Measurements from ENCODE around the gene TGM2.
A peak's percentile ranks its signal among the peaks of the same experiment; 100 is the strongest.

Gene TGM2

DNA sequence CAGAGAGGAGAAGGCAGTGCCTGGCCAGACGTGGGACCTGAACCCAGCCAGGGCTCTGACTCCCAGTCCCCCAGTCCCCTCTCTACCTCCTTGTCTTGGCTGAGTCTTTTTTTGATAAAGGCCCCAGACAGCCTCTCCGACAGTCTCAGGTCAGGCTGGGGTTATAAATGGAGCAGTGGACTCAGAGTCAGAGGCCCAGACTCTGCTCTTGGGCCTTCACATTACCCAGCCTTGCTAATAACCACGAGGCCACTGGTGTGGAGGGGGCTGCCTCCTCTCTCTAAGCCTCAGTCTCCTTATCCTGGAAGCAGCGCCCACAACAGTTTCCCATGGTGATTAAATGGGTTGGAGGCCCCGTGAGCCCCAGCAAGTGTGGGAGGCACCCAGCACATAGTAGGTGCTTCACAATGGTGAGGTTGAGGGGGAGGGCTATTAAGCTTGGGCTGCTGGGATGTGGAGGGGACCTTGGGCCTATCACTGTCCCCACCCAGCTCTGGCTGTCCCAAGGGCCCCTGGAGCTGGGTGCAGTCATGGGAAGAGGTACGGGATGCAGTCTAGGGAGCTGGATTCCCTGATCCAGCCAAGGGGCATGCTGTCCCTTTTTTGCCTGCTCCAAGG is 35.7 kb downstream of the TGM2 start:
- DNase-seq = no peak

- no peak for DNase-seq
Measured at GRCh38 chr20:38128691-38129090, 36.4 kb downstream of the TGM2 start.

DNA sequence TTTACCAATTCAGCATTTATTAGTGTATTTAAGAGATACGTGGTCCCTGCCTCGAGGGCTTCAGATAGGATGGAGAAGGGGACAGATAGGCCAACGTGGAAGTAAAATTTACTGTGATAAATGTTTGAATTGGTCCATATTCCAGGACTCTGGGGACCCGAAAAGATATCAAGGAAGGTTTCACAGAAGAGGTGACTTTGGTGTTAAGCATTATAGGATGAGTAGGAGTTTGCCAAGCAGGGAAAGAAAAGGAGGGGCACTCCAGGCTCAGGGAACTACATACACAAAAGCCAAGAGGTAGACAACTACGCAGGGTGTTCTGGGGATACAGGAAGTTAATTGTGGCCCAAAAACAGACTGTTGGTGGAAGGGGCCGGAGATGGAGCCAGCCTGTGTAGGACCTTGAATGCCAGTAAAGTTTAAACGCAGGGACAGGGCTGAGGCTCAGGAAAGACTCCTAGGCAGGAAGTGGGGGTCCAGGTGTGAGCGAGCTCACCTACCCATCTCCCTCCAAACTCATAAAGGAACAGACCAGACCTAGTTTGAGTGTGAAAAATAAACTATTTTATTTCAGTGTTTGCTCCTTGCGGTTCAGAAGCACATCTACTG is 37.0 kb downstream of the TGM2 start:
- DNase-seq = no peak

GRCh38 chr20:38126932-38127621 is 38.0 kb downstream of the TGM2 start:
- DNase-seq = no peak

GRCh38 chr20:38126146-38126921 is 38.7 kb downstream of the TGM2 start:
- DNase-seq = no peak

GRCh38 chr20:38125157-38126056 is 39.7 kb downstream of the TGM2 start:
- peak; percentile 2 to 96 (median 85) for DNase-seq

DNA sequence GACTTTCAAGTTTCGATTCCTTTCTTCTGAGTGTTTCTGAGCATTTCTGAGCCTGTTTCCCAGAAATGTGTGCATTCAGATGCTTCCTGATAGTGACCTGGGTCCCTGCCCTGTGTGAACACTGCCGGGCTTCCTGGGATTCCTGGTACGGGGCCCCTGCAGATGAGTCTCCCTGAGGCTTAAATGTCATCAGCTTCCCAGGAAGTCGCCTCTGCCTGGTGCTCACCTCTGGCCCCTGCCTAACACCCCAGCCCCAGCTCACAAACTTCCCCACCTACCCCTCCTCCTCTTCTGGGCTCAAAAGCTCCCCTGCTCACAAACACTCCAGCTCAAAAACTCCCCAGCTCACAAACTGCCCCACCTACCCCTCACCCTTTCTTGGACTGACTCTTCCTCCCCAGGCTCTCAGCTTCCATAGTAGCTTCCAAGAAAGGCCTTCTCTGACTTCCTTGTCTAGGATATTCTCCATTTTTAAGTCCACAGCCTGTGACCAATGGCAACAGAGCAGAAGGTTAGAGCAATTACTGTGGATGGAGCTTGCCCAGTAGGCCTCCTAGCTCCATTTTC is 42.0 kb downstream of the TGM2 start:
- no peak for DNase-seq

DNA sequence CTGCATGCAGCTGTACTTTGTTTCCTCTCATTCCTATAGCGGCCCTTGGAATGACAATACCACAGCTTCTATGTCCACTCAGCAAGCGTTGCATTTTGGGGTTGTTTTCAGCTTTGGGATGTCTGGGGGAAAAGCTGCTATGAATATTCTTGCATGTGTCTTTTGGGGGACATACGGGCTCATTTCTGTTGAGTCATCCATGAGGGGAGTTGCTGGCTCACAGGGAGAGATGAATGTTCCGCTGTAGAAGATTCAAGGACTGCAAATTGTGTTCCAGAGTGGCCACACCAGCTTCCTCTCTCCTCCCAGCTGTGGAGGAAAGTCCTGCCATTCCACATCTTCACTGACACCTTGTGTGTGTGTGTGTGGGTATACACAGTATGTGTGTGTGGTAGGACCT is 43.3 kb downstream of the TGM2 start:
- no peak for DNase-seq

- DNase-seq = no peak
Measured at GRCh38 chr20:38120625-38120988, 44.5 kb downstream of the TGM2 start.

DNA sequence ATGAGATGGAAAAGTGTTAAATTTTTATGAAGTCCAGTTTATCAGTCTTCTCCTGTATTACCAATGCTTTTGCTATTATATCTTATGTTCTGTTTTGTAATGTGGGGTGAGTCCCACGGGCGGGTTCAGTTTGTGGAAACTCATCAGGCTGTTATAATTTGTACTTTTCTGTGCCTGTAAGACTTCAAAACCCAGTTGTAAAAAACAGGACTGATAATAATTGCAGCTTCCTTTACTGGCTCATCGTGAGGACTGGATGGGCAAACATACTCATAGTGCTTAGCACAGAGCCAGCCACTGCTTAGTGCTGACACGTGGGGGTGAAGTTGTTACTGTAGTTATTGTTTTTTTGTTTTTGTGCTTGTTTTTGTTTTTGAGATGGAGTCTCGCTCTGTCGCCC is 45.6 kb downstream of the TGM2 start:
- no peak for DNase-seq

GRCh38 chr20:38117635-38118034 is 47.4 kb downstream of the TGM2 start:
- no peak for DNase-seq

DNA sequence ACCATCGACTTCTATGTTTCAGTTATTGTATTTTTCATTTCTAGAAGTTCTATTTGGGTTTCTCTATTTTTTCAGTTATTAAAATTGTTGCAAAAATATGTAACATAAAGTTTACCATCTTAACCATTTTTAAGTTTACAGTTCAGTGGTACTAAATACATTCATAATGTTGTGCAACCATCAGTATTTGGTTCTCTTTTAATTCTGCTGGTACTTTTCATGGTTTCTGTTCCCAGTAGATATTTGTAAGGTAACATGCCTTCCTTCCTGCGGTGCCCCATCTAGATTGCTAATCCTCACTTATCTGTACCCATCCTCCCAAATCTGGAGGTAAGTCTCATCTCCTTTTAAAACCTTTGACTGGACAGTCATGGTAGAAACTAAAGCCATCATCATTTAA is 47.9 kb downstream of the TGM2 start:
- DNase-seq = no peak

DNA sequence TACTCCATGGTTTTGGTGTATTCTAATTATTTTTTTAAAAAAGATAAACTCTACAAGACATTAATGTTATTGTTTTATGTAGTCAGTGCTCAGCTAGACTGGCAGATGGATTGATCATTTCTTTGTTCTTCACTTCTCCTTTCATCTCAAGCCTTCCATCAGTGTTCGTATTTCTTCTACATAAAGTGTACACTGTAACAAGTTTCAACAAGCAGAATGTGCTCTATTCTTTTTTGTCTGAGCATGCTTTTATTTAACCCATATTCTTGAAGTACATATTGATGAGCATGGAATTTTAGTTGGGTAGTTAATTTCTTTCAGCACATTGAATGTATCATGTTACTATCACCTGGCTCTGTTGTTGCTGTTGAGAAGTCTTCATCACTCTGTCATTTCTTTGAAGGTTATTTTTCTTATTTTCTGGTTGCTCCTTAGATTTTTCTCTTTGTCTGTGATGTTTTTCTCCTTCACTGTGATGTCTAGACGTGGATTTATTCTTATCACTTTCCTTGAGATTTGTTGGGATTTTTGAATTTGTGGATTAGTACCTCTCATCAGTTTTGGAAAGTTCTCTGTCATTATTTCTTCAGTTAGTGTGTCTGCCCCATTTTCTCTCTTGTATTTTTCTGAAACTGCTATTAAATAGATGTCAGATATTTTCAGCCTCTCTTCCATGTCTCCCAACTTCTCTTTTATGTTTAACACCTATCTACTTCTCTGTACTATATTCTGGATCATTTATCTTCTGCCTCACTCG is 48.5 kb downstream of the TGM2 start:
- DNase-seq = no peak

- DNase-seq = no peak
Measured at GRCh38 chr20:38115896-38116295, 49.2 kb downstream of the TGM2 start.

DNA sequence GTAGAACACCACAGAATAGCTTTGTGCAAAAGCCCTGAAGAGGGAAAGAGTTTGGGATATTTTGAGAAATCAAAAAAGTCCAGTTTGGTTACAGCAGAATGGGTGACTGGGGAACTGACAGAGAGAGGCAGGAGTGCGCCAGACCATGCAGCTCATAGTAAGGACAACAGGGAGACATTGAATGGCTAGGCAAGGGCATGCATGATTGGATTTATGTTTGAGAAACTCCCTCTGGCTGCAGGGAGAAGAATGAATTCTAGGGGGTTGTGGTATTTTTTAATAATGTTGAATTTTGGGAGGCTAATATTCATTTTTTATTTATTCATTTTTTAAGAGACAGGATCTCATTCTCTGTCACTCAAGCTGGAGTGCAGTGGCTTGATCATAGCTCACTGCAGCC is 49.9 kb downstream of the TGM2 start:
- DNase-seq = no peak

GRCh38 chr20:38114353-38114791 is 50.7 kb downstream of the TGM2 start:
- no peak for DNase-seq

GRCh38 chr20:38113401-38114325 is 51.4 kb downstream of the TGM2 start:
- DNase-seq = peak in 2 of 3 experiments; percentile 9 to 28

- DNase-seq = no peak
Measured at GRCh38 chr20:38112930-38113294, 52.2 kb downstream of the TGM2 start.

DNA sequence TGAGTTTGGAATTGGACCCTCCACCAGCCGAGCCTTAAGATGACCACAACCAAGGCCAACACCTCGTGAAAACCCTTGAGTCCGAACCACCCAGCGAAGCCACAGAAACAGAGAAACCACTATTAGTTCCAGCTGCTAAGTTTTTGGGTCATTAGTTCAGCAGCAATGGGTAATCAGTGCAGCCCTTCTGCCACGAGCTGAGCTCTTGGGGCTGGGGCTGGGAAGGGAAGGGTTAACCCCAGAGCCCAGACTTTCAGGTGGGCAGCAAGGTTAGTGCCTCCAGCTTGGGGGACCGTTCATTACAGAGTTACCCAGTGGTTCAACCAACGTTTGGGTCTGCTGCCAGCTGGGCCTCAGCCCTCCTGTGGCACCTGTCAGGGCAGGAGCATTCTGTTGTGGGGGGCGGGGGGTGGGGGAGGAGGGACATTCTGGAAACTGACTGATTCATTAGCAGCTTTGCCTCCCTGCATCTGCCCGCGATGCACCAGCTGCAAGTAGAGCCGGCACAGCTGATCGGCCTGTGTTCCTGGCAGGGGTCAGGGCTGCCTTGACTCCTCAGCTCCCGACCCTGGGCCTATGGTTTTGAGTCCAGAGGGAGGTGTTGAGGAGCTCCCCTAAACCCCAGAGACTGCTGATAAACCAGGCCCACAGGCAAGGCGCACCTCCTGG is 52.7 kb downstream of the TGM2 start:
- no peak for DNase-seq
